ENCODE measurements around the gene SART1.
"Not testable (repeated sequence)": the region's sequence is repeated elsewhere in the genome, so short reads cannot be mapped to it uniquely, and the experiment has no call there.

SART1 gene

GRCh38 chr11:66001942-66002647, 40.6 kb downstream of the SART1 start, which contains the start of the genes BANF1 and EIF1AD:
Gene BANF1, plus strand, starts transcription at chr11:66002503. Its CDS starts 748 bp downstream, at chr11:66003251.
Gene EIF1AD, minus strand, starts transcription at chr11:66002157. Its CDS starts 1,768 bp downstream, at chr11:66000389.
- DNase-seq, result peak; percentile 98

- DNase-seq, result peak; percentile 39
These were observed 41.2 kb downstream of the SART1 start for GRCh38 chr11:66002648-66003225.

GRCh38 chr11:66003291-66003690, 41.8 kb downstream of the SART1 start:
- no peak for DNase-seq

GRCh38 chr11:66004186-66004585, 42.7 kb downstream of the SART1 start:
- DNase-seq, result no peak

GRCh38 chr11:66006134-66006890, 44.8 kb downstream of the SART1 start:
- no peak for DNase-seq

- no peak for DNase-seq
These were observed 45.3 kb downstream of the SART1 start for GRCh38 chr11:66006891-66007176.

GRCh38 chr11:66007201-66007634, 45.7 kb downstream of the SART1 start:
- DNase-seq, result peak; percentile 74

GRCh38 chr11:66008095-66008467, 46.5 kb downstream of the SART1 start:
- DNase-seq, result no peak

- no peak for DNase-seq
These were observed 47.1 kb downstream of the SART1 start for GRCh38 chr11:66008468-66009101.

GRCh38 chr11:66010036-66010435, 48.5 kb downstream of the SART1 start:
- DNase-seq, result not testable (repeated sequence)

- peak; percentile 92 for DNase-seq
These were observed 49.8 kb downstream of the SART1 start for GRCh38 chr11:66011239-66011784.

- no peak for DNase-seq
These were observed 50.3 kb downstream of the SART1 start, which contains the start of gene CST6 for GRCh38 chr11:66011785-66012303. Gene CST6, plus strand, starts transcription at chr11:66012008. Its CDS starts 37 bp downstream, at chr11:66012045.

- no peak for DNase-seq
These were observed 50.9 kb downstream of the SART1 start for GRCh38 chr11:66012371-66012945.

GRCh38 chr11:66012946-66013761, 51.6 kb downstream of the SART1 start:
- peak; percentile 56 for DNase-seq

- DNase-seq, result no peak
These were observed 52.2 kb downstream of the SART1 start for GRCh38 chr11:66013762-66014100.

- no peak for DNase-seq
These were observed 53.4 kb downstream of the SART1 start for GRCh38 chr11:66014804-66015453.

GRCh38 chr11:66015454-66015881, 53.9 kb downstream of the SART1 start:
- DNase-seq, result peak; percentile 61

GRCh38 chr11:66015936-66016792, 54.6 kb downstream of the SART1 start:
- no peak for DNase-seq

GRCh38 chr11:66016793-66017177, 55.3 kb downstream of the SART1 start:
- no peak for DNase-seq

GRCh38 chr11:66017321-66017720, 55.8 kb downstream of the SART1 start:
- no peak for DNase-seq
